ENCODE results near the gene COBL.
A peak's percentile ranks its signal among the peaks of the same experiment; 100 is the strongest.

DNA sequence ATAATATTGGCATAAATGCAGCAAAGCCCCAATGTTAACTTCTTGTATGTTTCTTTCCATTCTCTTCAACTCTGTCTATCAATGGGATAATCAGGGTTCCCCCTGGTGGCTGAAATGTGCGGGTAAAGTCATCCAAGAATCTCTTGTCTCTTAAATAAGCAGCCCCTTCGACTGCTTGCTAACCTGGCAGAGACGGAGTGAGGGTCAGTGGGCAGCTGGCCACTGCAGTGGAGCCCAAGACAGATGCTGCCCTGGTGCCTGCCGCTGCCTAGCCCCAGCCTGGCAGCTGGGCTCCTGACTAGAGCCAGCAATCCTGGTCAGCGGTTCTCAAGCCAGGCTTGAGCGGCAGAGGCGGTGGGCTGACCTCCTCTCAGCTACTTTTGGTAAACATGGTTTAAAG, 248.9 kb downstream of the COBL start:
- TF ChIP-seq, protein P1, sequence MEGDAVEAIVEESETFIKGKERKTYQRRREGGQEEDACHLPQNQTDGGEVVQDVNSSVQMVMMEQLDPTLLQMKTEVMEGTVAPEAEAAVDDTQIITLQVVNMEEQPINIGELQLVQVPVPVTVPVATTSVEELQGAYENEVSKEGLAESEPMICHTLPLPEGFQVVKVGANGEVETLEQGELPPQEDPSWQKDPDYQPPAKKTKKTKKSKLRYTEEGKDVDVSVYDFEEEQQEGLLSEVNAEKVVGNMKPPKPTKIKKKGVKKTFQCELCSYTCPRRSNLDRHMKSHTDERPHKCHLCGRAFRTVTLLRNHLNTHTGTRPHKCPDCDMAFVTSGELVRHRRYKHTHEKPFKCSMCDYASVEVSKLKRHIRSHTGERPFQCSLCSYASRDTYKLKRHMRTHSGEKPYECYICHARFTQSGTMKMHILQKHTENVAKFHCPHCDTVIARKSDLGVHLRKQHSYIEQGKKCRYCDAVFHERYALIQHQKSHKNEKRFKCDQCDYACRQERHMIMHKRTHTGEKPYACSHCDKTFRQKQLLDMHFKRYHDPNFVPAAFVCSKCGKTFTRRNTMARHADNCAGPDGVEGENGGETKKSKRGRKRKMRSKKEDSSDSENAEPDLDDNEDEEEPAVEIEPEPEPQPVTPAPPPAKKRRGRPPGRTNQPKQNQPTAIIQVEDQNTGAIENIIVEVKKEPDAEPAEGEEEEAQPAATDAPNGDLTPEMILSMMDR (IDR thresholded peaks at IDR 0.05; ENCODE audit: low read depth, low read length, poor library complexity, severe bottlenecking) = peak; percentile 86
- TF ChIP-seq EZH2phosphoT487 (IDR thresholded peaks at IDR 0.05; ENCODE audit: borderline replicate concordance, low read length) = no peak
